ENCODE data around the gene SNX32. TPM values are rescaled to one million over a fixed set of nuclear protein-coding genes. Genes with fewer than 3 reads are reported as not detected.

Gene SNX32
- total RNA-seq, 2 donors from 2014 or later = 1.5 to 4.3 TPM

DNA sequence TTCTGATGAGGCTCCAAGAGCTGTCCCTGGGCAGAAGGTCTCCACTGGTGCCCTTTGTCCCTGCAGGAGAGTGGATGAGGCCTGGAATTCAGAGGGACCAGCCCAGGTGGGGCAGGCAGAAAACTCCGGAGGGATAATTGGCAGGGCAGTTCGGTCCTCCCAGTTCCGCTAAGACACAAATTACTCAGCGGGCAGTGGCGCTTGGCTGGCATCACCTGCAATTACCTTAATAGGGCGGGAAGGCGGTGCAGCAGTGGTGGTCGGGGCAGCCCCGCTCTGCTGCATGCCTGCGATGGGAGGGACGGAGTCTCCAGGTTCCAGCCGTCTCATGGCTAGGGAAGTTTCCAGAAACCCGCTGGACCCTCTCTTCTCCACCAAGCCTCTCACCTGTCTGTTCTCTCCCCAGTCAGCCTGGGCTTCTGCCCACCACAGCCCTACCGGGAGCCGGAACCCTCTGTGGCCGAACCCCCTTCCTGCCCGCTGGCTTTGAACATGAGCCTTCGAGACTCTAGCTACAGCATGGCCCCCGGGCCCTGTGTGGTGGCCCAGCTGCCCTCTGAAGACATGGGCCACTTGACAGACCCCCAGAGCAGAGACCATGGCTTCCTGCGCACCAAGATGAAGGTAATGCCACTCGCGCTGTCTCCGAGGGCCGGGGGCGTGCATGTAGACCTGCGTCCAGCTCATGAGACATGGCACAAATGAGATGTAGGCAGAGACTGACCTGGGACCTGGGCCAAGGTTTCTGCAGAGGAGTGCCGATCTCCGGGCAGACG lies 40.0 kb upstream of the SNX32 start:
- Histone ChIP-seq H3K4me1 (ENCODE audit: control insufficient read depth, insufficient read depth, low read length) (peaks cover 18% of the 10 kb centered on the region), H3K27me3 (ENCODE audit: control insufficient read depth, insufficient read depth, low read length, poor library complexity, severe bottlenecking) (peaks cover 5% of the 10 kb centered on the region), H3K9ac (ENCODE audit: extremely low read depth, low read length, poor library complexity, severe bottlenecking) (no peak overlapping the region), H3K36me3 (ENCODE audit: control insufficient read depth, insufficient read depth, low read length) (no peaks in the 10 kb centered on the region), H3K4me3 (ENCODE audit: low read length) (no peak overlapping the region), H3K9me3 (ENCODE audit: control insufficient read depth, low read length) (no peaks in the 10 kb centered on the region), H3K27ac (ENCODE audit: low read depth, low read length) (no peak overlapping the region)
- 92 to 94% methylated on average over 28 to 29 of the region's 29 CpGs for WGBS, 2 experiments (ENCODE audit: insufficient coverage in 1 of 2, insufficient read length in 1 of 2)
- Mint-ChIP-seq H3K27me3 (ENCODE audit: insufficient read depth) (peaks cover 1% of the 10 kb centered on the region), H3K4me3 (no peak overlapping the region), H3K27ac (no peak overlapping the region), H3K9me3 (no peaks in the 10 kb centered on the region), H3K36me3 (ENCODE audit: low read depth) (peaks cover 6% of the 10 kb centered on the region), H3K4me1 (peaks cover 29% of the 10 kb centered on the region)
- TF ChIP-seq, protein P1, sequence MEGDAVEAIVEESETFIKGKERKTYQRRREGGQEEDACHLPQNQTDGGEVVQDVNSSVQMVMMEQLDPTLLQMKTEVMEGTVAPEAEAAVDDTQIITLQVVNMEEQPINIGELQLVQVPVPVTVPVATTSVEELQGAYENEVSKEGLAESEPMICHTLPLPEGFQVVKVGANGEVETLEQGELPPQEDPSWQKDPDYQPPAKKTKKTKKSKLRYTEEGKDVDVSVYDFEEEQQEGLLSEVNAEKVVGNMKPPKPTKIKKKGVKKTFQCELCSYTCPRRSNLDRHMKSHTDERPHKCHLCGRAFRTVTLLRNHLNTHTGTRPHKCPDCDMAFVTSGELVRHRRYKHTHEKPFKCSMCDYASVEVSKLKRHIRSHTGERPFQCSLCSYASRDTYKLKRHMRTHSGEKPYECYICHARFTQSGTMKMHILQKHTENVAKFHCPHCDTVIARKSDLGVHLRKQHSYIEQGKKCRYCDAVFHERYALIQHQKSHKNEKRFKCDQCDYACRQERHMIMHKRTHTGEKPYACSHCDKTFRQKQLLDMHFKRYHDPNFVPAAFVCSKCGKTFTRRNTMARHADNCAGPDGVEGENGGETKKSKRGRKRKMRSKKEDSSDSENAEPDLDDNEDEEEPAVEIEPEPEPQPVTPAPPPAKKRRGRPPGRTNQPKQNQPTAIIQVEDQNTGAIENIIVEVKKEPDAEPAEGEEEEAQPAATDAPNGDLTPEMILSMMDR (conservative IDR thresholded peaks at IDR 0.05) = no peak
- no peak for DNase-seq

DNA sequence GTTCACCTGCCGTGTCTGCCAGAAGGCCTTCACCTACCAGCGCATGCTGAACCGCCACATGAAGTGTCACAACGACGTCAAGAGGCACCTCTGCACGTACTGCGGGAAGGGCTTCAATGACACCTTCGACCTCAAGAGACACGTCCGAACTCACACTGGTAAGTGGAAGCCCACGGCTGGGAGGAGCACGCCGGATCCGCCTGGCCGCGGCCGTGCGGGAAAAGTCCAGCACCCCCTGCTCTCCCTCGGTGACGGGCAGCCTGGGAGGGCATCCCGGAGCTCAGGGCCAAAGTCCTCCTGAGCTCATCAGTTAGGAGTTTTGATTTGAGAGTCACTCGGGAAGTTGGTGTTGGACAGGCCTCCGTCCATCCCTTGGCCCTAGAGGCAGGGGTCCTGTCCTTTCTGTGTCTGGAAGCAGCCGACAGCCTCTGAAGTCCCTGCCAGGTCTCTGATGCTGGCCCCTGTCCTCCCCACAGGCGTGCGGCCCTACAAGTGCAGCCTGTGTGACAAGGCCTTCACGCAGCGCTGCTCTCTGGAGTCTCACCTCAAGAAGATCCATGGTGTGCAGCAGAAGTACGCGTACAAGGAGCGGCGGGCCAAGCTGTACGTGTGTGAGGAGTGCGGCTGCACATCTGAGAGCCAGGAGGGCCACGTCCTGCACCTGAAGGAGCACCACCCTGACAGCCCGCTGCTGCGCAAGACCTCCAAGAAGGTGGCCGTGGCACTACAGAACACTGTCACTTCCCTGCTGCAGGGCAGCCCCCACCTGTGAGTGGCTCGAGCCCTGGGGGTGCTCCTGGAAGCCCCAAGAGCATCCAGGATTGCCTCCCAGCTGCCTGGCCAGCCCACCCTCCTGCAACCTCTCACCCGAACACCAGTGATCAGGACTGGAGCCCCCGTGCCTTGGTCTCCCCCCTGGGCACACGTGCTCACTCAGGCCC lies 38.9 kb upstream of the SNX32 start:
- peaks cover 9% of the 10 kb centered on the region for H3K4me1 ChIP-seq (ENCODE audit: control insufficient read depth, insufficient read depth, low read length)
- no peak overlapping the region for H3K4me3 Mint-ChIP-seq
- peaks cover 21% of the 10 kb centered on the region for H3K4me1 Mint-ChIP-seq
- H3K27ac Mint-ChIP-seq = no peak overlapping the region
- H3K27ac ChIP-seq (ENCODE audit: low read depth, low read length) = no peak overlapping the region
- H3K9me3 Mint-ChIP-seq = no peaks in the 10 kb centered on the region
- H3K36me3 ChIP-seq (ENCODE audit: control insufficient read depth, insufficient read depth, low read length) = no peaks in the 10 kb centered on the region
- DNase-seq = no peak
- TF ChIP-seq, protein P1 (conservative IDR thresholded peaks at IDR 0.05) = no peak
- H3K27me3 Mint-ChIP-seq (ENCODE audit: insufficient read depth) = no peaks in the 10 kb centered on the region
- WGBS, 2 experiments (ENCODE audit: insufficient coverage in 1 of 2, insufficient read length in 1 of 2) = 91 to 94% methylated on average over 31 to 42 of the region's 42 CpGs
- H3K4me3 ChIP-seq (ENCODE audit: low read length) = no peak overlapping the region
- no peaks in the 10 kb centered on the region for H3K27me3 ChIP-seq (ENCODE audit: control insufficient read depth, insufficient read depth, low read length, poor library complexity, severe bottlenecking)
- H3K9ac ChIP-seq (ENCODE audit: extremely low read depth, low read length, poor library complexity, severe bottlenecking) = no peak overlapping the region
- peaks cover 6% of the 10 kb centered on the region for H3K36me3 Mint-ChIP-seq (ENCODE audit: low read depth)
- H3K9me3 ChIP-seq (ENCODE audit: control insufficient read depth, low read length) = no peaks in the 10 kb centered on the region

DNA sequence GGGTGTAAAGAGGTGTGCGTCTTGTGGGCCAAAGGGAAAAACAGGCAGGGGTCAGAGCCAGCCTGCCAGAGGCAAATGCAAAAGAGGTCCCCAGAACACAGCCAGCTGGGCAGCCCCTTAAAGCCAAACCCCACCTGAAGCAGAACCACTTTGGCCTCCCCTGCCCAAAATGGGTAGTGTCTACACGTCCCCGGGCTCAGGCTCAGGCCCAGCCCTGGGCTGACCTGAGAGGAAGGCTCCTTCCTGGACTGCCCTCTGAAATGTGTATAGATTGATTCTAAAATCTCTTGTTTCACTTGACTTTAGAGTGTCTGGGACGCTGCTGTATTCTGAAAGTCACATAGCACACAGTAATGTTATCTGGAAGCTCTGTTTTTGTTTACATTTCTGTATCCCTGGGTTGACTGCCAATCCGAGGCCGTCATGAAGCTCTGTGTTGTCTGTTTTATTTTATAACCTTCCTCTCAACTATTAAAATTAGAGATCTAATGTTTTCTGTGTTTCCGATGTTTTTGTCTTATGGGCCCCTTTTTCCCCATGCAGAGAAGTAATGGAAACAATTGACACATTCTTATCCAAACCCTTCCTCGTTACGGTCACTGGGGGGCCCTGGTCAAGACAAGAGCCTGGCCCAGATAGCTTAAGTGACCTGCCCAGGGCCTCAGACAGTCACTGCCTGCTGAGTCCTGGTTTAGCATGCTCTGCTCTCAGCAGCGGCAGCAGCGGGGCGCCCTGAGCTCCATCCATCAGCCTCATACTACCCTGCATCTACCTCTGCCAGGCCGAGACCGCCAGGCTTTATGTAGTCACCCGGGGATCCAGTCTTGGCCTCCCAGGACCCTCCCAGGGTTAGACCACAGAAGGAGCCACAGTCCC lies 36.8 kb upstream of the SNX32 start:
- peak overlapping the region; percentile 56 for H3K27ac Mint-ChIP-seq
- 76 to 77% methylated on average over 9 to 15 of the region's 15 CpGs for WGBS, 2 experiments (ENCODE audit: insufficient coverage in 1 of 2, insufficient read length in 1 of 2)
- peaks cover 14% of the 10 kb centered on the region for H3K4me1 Mint-ChIP-seq
- no peak overlapping the region for H3K4me3 Mint-ChIP-seq
- Histone ChIP-seq H3K9ac (ENCODE audit: extremely low read depth, low read length, poor library complexity, severe bottlenecking) (peak overlapping the region; percentile 5), H3K4me3 (ENCODE audit: low read length) (no peak overlapping the region), H3K27ac (ENCODE audit: low read depth, low read length) (no peak overlapping the region), H3K27me3 (ENCODE audit: control insufficient read depth, insufficient read depth, low read length, poor library complexity, severe bottlenecking) (no peaks in the 10 kb centered on the region), H3K36me3 (ENCODE audit: control insufficient read depth, insufficient read depth, low read length) (no peaks in the 10 kb centered on the region), H3K4me1 (ENCODE audit: control insufficient read depth, insufficient read depth, low read length) (peaks cover 4% of the 10 kb centered on the region), H3K9me3 (ENCODE audit: control insufficient read depth, low read length) (no peaks in the 10 kb centered on the region)
- peak; percentile 67 for DNase-seq
- TF ChIP-seq, protein P1 (conservative IDR thresholded peaks at IDR 0.05) = peak; percentile 46
- peaks cover 6% of the 10 kb centered on the region for H3K36me3 Mint-ChIP-seq (ENCODE audit: low read depth)
- H3K27me3 Mint-ChIP-seq (ENCODE audit: insufficient read depth) = no peaks in the 10 kb centered on the region
- H3K9me3 Mint-ChIP-seq = no peaks in the 10 kb centered on the region
